Prostate gland (tissue), 2 donors: ENCODE data around the gene BTBD1. TPM values are rescaled to one million over a fixed set of nuclear protein-coding genes. Genes with fewer than 3 reads are reported as not detected.
A peak's percentile ranks its signal among the peaks of the same experiment; 100 is the strongest.

ENCODE experiments used
- DNase-seq: peaks from one replicate; pipeline ENCODE4 v3.0.0-alpha.2; 2019; ENCODE audit warnings: low spot score
- H3K27ac ChIP-seq, 2 donors: fragments of 200-600 bp; sonication (generic); 2 replicates each; pipeline ENCODE4 v1.5.1; 2017 to 2019
- H3K27me3 ChIP-seq: fragments of 200-600 bp; sonication (generic); replicated peaks from 2 replicates; pipeline ENCODE4 v1.5.1; 2019; ENCODE audit not compliant: insufficient read depth
- H3K36me3 ChIP-seq, 2 donors: fragments of 200-600 bp; sonication (generic); 1 replicate in 1 of 2; 2 replicates in 1 of 2; pipeline versions ENCODE4 v1.5.1 to v1.8.1; 2017 to 2019
- H3K4me1 ChIP-seq: fragments of 200-600 bp; sonication (generic); replicated peaks from 2 replicates; pipeline ENCODE4 v1.5.1; 2019
- H3K4me3 ChIP-seq, 2 donors: fragments of 200-600 bp; sonication (generic); 2 replicates each; pipeline ENCODE4 v1.5.1; 2017 to 2019
- H3K9me3 ChIP-seq: fragments of 200-600 bp; sonication (generic); 2 replicates; pipeline ENCODE4 v1.5.1; 2017
- POLR2A ChIP-seq: fragments of 450-650 bp; IDR thresholded peaks from one replicate; pipeline ENCODE4 v1.6.1; 2016; ENCODE audit warnings: antibody characterized with exemption, mild to moderate bottlenecking
- POLR2AphosphoS5 ChIP-seq: sonication (generic); formaldehyde crosslinking; IDR thresholded peaks from one replicate; pipeline ENCODE4 v1.6.1; 2017; ENCODE audit warnings: antibody characterized with exemption
- WGBS: methylation state at CpG from one replicate; pipeline ENCODE4 v1.1.5; 2018; 5-methylcytosine and 5-hydroxymethylcytosine counted together
- intact Hi-C: fragments of 100-400 bp; cut with DNase I; formaldehyde crosslinking; loops from one replicate; pipeline ENCODE4 v1.14.2; 2022
- total RNA-seq, 2 donors: library from RNA; depleted of rRNA; stranded (reverse); fragments of >200 nt; gene quantifications; one replicate each; pipeline ENCODE4 v1.1.0, GENCODE V29; 2016
- TF ChIP-seq, protein P1 (sequence below), 4 experiments: fragments of 200-600 bp in 2 of 4; fragments of 450-650 bp in 2 of 4; sonication (generic) in 2 of 4; IDR thresholded peaks; 1 replicate in 3 of 4; 2 replicates in 1 of 4; pipeline ENCODE4 v1.5.1; 2016 to 2019; ENCODE audit warnings: antibody characterized with exemption in 4 of 4, mild to moderate bottlenecking in 2 of 4, moderate library complexity in 2 of 4

The BTBD1 gene
- total RNA-seq, 2 donors from 2014 or later: 56.6 to 71.3 TPM

DNA sequence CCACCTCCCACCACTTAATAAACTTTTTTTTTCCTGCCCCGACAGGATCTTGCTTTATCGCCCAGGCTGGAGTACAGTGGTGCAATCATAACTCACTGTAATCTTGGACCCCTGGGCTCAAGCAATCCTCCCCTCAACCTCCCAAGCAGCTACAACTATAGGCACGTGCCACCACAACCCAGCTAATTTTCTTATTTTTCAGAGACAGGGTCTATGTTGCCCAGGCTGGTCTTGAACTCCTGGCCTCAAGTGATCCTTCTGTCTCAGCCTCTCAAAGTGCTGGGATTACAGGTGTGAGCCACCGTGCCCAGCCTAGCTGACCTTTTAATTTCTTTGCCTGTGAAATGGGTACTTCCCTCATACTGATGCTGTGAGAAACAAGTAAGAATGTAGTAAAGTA is 51.7 kb downstream of the BTBD1 start:
- DNase-seq: no peak
- TF ChIP-seq POLR2AphosphoS5 (no peak), POLR2A (no peak)
- TF ChIP-seq, protein P1, sequence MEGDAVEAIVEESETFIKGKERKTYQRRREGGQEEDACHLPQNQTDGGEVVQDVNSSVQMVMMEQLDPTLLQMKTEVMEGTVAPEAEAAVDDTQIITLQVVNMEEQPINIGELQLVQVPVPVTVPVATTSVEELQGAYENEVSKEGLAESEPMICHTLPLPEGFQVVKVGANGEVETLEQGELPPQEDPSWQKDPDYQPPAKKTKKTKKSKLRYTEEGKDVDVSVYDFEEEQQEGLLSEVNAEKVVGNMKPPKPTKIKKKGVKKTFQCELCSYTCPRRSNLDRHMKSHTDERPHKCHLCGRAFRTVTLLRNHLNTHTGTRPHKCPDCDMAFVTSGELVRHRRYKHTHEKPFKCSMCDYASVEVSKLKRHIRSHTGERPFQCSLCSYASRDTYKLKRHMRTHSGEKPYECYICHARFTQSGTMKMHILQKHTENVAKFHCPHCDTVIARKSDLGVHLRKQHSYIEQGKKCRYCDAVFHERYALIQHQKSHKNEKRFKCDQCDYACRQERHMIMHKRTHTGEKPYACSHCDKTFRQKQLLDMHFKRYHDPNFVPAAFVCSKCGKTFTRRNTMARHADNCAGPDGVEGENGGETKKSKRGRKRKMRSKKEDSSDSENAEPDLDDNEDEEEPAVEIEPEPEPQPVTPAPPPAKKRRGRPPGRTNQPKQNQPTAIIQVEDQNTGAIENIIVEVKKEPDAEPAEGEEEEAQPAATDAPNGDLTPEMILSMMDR (IDR thresholded peaks at IDR 0.05): no peak
- Histone ChIP-seq H3K9me3 (no peaks in the 10 kb centered on the region), H3K4me1 (peaks cover 2% of the 10 kb centered on the region), H3K36me3 (peaks cover 0 to 6% of the 10 kb centered on the region in 2 donors), H3K27ac (no peak overlapping the region), H3K4me3 (no peak overlapping the region), H3K27me3 (no peaks in the 10 kb centered on the region)
- WGBS: 87% methylated on average over 4 of the region's 4 CpGs
- intact Hi-C loops: no loop called here

DNA sequence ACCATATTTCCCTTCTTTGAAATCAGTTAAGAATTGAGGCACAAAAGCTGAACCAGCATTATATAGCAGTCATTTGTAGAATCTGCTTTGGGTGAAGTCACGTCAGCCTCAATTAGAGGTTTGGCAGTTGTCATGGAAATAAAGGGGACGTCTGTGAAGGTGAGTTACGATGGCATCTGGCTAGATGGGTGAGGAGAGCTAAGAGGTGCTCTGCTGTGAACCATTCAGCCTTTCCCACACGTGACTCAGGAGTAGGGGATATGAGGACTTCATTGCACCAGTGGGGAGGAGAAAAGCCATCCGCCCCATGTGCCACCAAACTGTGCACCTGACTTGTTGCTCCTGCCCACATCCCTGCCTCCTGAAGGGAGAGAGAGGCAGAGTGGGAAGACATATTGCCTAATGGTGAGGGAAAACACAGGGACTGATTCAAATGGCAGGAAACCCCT is 52.8 kb downstream of the BTBD1 start:
- Histone ChIP-seq H3K27ac (no peak overlapping the region), H3K4me1 (peaks cover 5% of the 10 kb centered on the region), H3K27me3 (no peaks in the 10 kb centered on the region), H3K9me3 (no peaks in the 10 kb centered on the region), H3K4me3 (no peak overlapping the region), H3K36me3 (peaks cover 0 to 6% of the 10 kb centered on the region in 2 donors)
- intact Hi-C loops: loop anchor here (5.0 kb wide), 1 partner anchor 193 kb away; the partner anchor contains the start of gene HDGFL3
- WGBS: 65% methylated on average over 5 of the region's 5 CpGs
- no peak for DNase-seq
- TF ChIP-seq POLR2AphosphoS5 (no peak), POLR2A (no peak)
- TF ChIP-seq, protein P1 (IDR thresholded peaks at IDR 0.05): no peak

DNA sequence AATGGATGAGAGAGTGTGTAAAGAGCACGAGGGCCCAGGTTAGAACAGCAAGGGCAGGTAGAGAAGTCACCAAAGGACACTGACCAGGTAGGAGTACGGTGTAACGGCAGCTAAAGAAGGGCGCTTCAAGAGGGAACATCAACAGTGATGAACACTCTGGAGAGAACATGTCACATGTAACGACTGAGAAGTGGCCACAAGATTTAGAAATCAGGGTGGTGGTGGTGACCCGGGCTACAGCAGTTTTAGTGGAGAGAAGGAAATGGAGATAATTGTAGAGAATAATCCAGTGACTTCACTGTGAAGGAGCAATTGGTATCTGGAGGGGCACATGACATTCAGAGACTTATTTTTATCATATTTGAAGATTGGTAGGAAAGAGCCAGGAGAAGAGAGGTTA is 54.4 kb downstream of the BTBD1 start:
- intact Hi-C loops: loop anchor here (5.0 kb wide), 1 partner anchor 195 kb away; the partner anchor contains the start of gene HDGFL3
- no peak overlapping the region for H3K4me3 ChIP-seq
- no peaks in the 10 kb centered on the region for H3K9me3 ChIP-seq
- 94% methylated on average over 6 of the region's 6 CpGs for WGBS
- TF ChIP-seq POLR2A (no peak), POLR2AphosphoS5 (no peak)
- TF ChIP-seq, protein P1 (IDR thresholded peaks at IDR 0.05): no peak
- no peak for DNase-seq
- H3K4me1 ChIP-seq: peaks cover 5% of the 10 kb centered on the region
- H3K27ac ChIP-seq: no peak overlapping the region
- peaks cover 0 to 6% of the 10 kb centered on the region in 2 donors for H3K36me3 ChIP-seq
- no peaks in the 10 kb centered on the region for H3K27me3 ChIP-seq

DNA sequence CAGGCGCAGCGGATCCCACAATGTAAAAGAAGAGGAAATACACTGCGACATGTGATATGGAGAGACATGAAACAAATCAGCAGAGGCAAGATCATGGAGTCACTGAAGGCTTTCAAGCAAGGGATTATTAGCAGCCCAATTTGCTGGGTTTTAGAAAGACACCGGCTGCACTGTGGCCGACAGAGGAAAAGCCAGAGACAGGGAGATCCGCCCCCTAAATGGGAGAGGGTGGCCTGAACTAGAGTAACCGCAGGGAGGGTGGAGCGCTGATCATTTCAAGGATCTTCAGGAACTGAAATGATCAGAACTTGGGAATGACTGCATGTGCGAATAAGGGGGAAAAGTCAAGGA is 55.0 kb downstream of the BTBD1 start:
- peak overlapping the region; percentile 76 to 82 for H3K27ac ChIP-seq
- no peak for DNase-seq
- intact Hi-C loops: loop anchor here (5.0 kb wide), 1 partner anchor 195 kb away; the partner anchor contains the start of gene HDGFL3
- WGBS: 47% methylated on average over 9 of the region's 9 CpGs
- H3K4me3 ChIP-seq: peak overlapping the region; percentile 85 to 98
- H3K4me1 ChIP-seq: peaks cover 5% of the 10 kb centered on the region
- no peaks in the 10 kb centered on the region for H3K27me3 ChIP-seq
- TF ChIP-seq POLR2AphosphoS5 (no peak), POLR2A (no peak)
- TF ChIP-seq, protein P1 (IDR thresholded peaks at IDR 0.05): no peak
- H3K9me3 ChIP-seq: no peaks in the 10 kb centered on the region
- H3K36me3 ChIP-seq: peaks cover 0 to 2% of the 10 kb centered on the region in 2 donors
